Neuronal stem cell (in vitro differentiated cells): ENCODE results near the gene GPR150.

Source experiments
- DNase-seq: peaks from one replicate; pipeline ENCODE4 v3.0.0-alpha.2; 2013; ENCODE audit warnings: low spot score
- H2AFZ ChIP-seq: one replicate; pipeline ENCODE4 v1.6.1; 2013; ENCODE audit warnings: mild to moderate bottlenecking, low read length, inconsistent platforms
- H2AK5ac ChIP-seq: 2 replicates; pipeline ENCODE4 v1.6.1; 2013; ENCODE audit warnings: low read depth, mild to moderate bottlenecking, inconsistent platforms, low read length, moderate library complexity, mixed read lengths
- H2BK120ac ChIP-seq: 2 replicates; pipeline ENCODE4 v1.6.1; 2013; ENCODE audit warnings: low read depth, mild to moderate bottlenecking, inconsistent platforms, low read length, moderate library complexity, mixed read lengths
- H2BK12ac ChIP-seq: one replicate; pipeline ENCODE4 v1.6.1; 2013; ENCODE audit warnings: low read length, inconsistent platforms
- H2BK15ac ChIP-seq: 2 replicates; pipeline ENCODE4 v1.6.1; 2013; ENCODE audit warnings: mild to moderate bottlenecking, low read length, inconsistent platforms, mixed read lengths
- H2BK5ac ChIP-seq: one replicate; pipeline ENCODE4 v1.6.1; 2013; ENCODE audit warnings: inconsistent platforms, mild to moderate bottlenecking, low read length, moderate library complexity
- H3K14ac ChIP-seq: one replicate; pipeline ENCODE4 v1.6.1; 2013; ENCODE audit warnings: low read length, inconsistent platforms
- H3K18ac ChIP-seq: 2 replicates; pipeline ENCODE4 v1.6.1; 2013; ENCODE audit warnings: low read length, inconsistent platforms
- H3K23ac ChIP-seq: 2 replicates; pipeline ENCODE4 v1.6.1; 2013; ENCODE audit warnings: low read depth, mild to moderate bottlenecking, mixed read lengths, low read length, inconsistent platforms; ENCODE audit not compliant: poor library complexity
- H3K27ac ChIP-seq: replicated peaks from 3 replicates; pipeline ENCODE4 v1.5.1; 2013; ENCODE audit warnings: low read length, inconsistent platforms
- H3K27me3 ChIP-seq, 3 experiments: 2 replicates each; pipeline ENCODE4 v1.6.1; 2013; ENCODE audit warnings: low read length in 3 of 3, mild to moderate bottlenecking in 2 of 3, inconsistent platforms in 1 of 3, low read depth in 1 of 3, mixed read lengths in 1 of 3, moderate library complexity in 1 of 3; ENCODE audit not compliant: control insufficient read depth in 3 of 3, insufficient read depth in 3 of 3
- H3K36me3 ChIP-seq, 2 donors: replicated peaks in 1 of 2; 2 replicates each; pipeline ENCODE4 v1.6.1; 2013; ENCODE audit warnings: low read length in 2 of 2; ENCODE audit not compliant: control insufficient read depth in 2 of 2, insufficient read depth in 2 of 2
- H3K4ac ChIP-seq: 2 replicates; pipeline ENCODE4 v1.6.1; 2013; ENCODE audit warnings: inconsistent platforms, mild to moderate bottlenecking, low read length, moderate library complexity
- H3K4me1 ChIP-seq, 2 donors: 1 replicate in 1 of 2; 2 replicates in 1 of 2; pipeline ENCODE4 v1.6.1; 2013; ENCODE audit warnings: low read length in 2 of 2, low read depth in 1 of 2; ENCODE audit not compliant: control insufficient read depth in 2 of 2, insufficient read depth in 1 of 2
- H3K4me2 ChIP-seq: one replicate; pipeline ENCODE4 v1.6.1; 2013; ENCODE audit warnings: mild to moderate bottlenecking, low read length, inconsistent platforms; ENCODE audit not compliant: insufficient read depth, poor library complexity, severe bottlenecking
- H3K4me3 ChIP-seq, 2 donors: 2 replicates each; pipeline ENCODE4 v1.5.1; 2013; ENCODE audit warnings: low read length in 2 of 2, mild to moderate bottlenecking in 2 of 2, inconsistent platforms in 1 of 2, moderate library complexity in 1 of 2
- H3K79me1 ChIP-seq: one replicate; pipeline ENCODE4 v1.6.1; 2013; ENCODE audit warnings: low read depth, mild to moderate bottlenecking, inconsistent platforms, low read length, moderate library complexity
- H3K9ac ChIP-seq: one replicate; pipeline ENCODE4 v1.6.1; 2013; ENCODE audit warnings: mild to moderate bottlenecking, low read depth, low read length, inconsistent platforms; ENCODE audit not compliant: poor library complexity
- H3K9me3 ChIP-seq, 2 donors: replicated peaks in 1 of 2; 2 replicates each; pipeline versions ENCODE3 to v1.6.1; 2013; ENCODE audit warnings: low read length in 2 of 2, mild to moderate bottlenecking in 2 of 2, inconsistent platforms in 1 of 2, low read depth in 1 of 2, mixed read lengths in 1 of 2, moderate library complexity in 1 of 2; ENCODE audit not compliant: control insufficient read depth in 2 of 2, insufficient read depth in 1 of 2
- H4K8ac ChIP-seq: one replicate; pipeline ENCODE4 v1.6.1; 2013; ENCODE audit warnings: low read depth, mild to moderate bottlenecking, inconsistent platforms, low read length, moderate library complexity
- H4K91ac ChIP-seq: one replicate; pipeline ENCODE4 v1.6.1; 2013; ENCODE audit warnings: low read length, low read depth, mild to moderate bottlenecking, inconsistent platforms; ENCODE audit not compliant: poor library complexity
- WGBS, 2 donors: extraction: QIAGEN DNeasy Blood & Tissue Kit; methylation state at CpG; one replicate each; pipeline ENCODE4 v1.1.7; 2013; ENCODE audit warnings: missing lambda C conversion rate in 2 of 2, mixed read lengths in 1 of 2; ENCODE audit not compliant: insufficient read length in 2 of 2, insufficient replicate concordance in 1 of 2; ENCODE audit errors: extremely low coverage in 2 of 2; 5-methylcytosine and 5-hydroxymethylcytosine counted together

Gene GPR150

GRCh38 chr5:95590880-95591279 lies 29.0 kb upstream of the GPR150 start:
- no CpG with 5 or more reads among the region's 1 CpG for WGBS, 2 donors

GRCh38 chr5:95591490-95591901 lies 28.4 kb upstream of the GPR150 start:
- H4K91ac ChIP-seq = no peak overlapping the region
- H4K8ac ChIP-seq = no peak overlapping the region
- no peak overlapping the region for H3K4ac ChIP-seq
- peaks cover 0 to 2% of the 10 kb centered on the region in 2 donors for H3K4me1 ChIP-seq
- no peak for DNase-seq
- no peak overlapping the region for H2AFZ ChIP-seq
- no peak overlapping the region for H2BK15ac ChIP-seq
- H2AK5ac ChIP-seq = no peak overlapping the region
- H3K27ac ChIP-seq = no peak overlapping the region
- H3K27me3 ChIP-seq = no peaks in the 10 kb centered on the region
- no peak overlapping the region for H3K9ac ChIP-seq
- H3K23ac ChIP-seq = no peak overlapping the region
- H2BK120ac ChIP-seq = no peak overlapping the region
- H3K4me2 ChIP-seq = no peak overlapping the region
- no peak overlapping the region for H3K14ac ChIP-seq
- no peak overlapping the region for H2BK5ac ChIP-seq
- no peaks in the 10 kb centered on the region for H3K36me3 ChIP-seq
- no peaks in the 10 kb centered on the region for H3K79me1 ChIP-seq
- H3K9me3 ChIP-seq = no peaks in the 10 kb centered on the region
- no CpG with 5 or more reads among the region's 5 CpGs for WGBS, 2 donors
- no peak overlapping the region for H3K4me3 ChIP-seq
- no peak overlapping the region for H2BK12ac ChIP-seq
- no peak overlapping the region for H3K18ac ChIP-seq

More at GRCh38 chr5:95590880-95591279, 29.0 kb upstream of the GPR150 start:
- Histone ChIP-seq H3K4me2 (no peak overlapping the region), H3K4ac (no peak overlapping the region), H3K23ac (no peak overlapping the region), H2AFZ (no peak overlapping the region), H2BK15ac (no peak overlapping the region), H3K18ac (no peak overlapping the region), H3K27me3 (no peaks in the 10 kb centered on the region), H3K27ac (no peak overlapping the region), H3K9ac (no peak overlapping the region), H3K79me1 (no peaks in the 10 kb centered on the region), H3K14ac (no peak overlapping the region), H3K4me3 (no peak overlapping the region), H4K8ac (no peak overlapping the region), H3K9me3 (no peaks in the 10 kb centered on the region), H4K91ac (no peak overlapping the region), H3K36me3 (no peaks in the 10 kb centered on the region), H3K4me1 (peaks cover 0 to 2% of the 10 kb centered on the region in 2 donors), H2AK5ac (no peak overlapping the region), H2BK12ac (no peak overlapping the region), H2BK120ac (no peak overlapping the region), H2BK5ac (no peak overlapping the region)
- DNase-seq = no peak

- no peaks in the 10 kb centered on the region for H3K36me3 ChIP-seq
- no peak overlapping the region for H3K9ac ChIP-seq
- DNase-seq = no peak
- no peaks in the 10 kb centered on the region for H3K79me1 ChIP-seq
- no peak overlapping the region for H3K18ac ChIP-seq
- no peak overlapping the region for H3K23ac ChIP-seq
- H3K4ac ChIP-seq = no peak overlapping the region
- H2AK5ac ChIP-seq = no peak overlapping the region
- H3K4me2 ChIP-seq = no peak overlapping the region
- no peak overlapping the region for H4K8ac ChIP-seq
- no peaks in the 10 kb centered on the region for H3K27me3 ChIP-seq
- H2BK12ac ChIP-seq = no peak overlapping the region
- H3K9me3 ChIP-seq = no peaks in the 10 kb centered on the region
- no peaks in the 10 kb centered on the region for H3K4me1 ChIP-seq
- no peak overlapping the region for H3K14ac ChIP-seq
- no peak overlapping the region for H4K91ac ChIP-seq
- no peak overlapping the region for H2BK120ac ChIP-seq
- no peak overlapping the region for H2BK15ac ChIP-seq
- H2BK5ac ChIP-seq = no peak overlapping the region
- no CpG with 5 or more reads among the region's 3 CpGs for WGBS, 2 donors
- no peak overlapping the region for H3K27ac ChIP-seq
- no peak overlapping the region for H3K4me3 ChIP-seq
- H2AFZ ChIP-seq = no peak overlapping the region
Measured at GRCh38 chr5:95595289-95595931, 24.5 kb upstream of the GPR150 start.

- no peak overlapping the region for H2BK12ac ChIP-seq
- H3K36me3 ChIP-seq = peaks cover 0 to 4% of the 10 kb centered on the region in 2 donors
- H3K4me3 ChIP-seq = no peak overlapping the region
- no peak overlapping the region for H3K23ac ChIP-seq
- no peak overlapping the region for H2AK5ac ChIP-seq
- H3K27me3 ChIP-seq = no peaks in the 10 kb centered on the region
- H2AFZ ChIP-seq = no peak overlapping the region
- H3K14ac ChIP-seq = no peak overlapping the region
- H2BK120ac ChIP-seq = no peak overlapping the region
- H3K9me3 ChIP-seq = no peaks in the 10 kb centered on the region
- H3K27ac ChIP-seq = no peak overlapping the region
- no peaks in the 10 kb centered on the region for H3K79me1 ChIP-seq
- no peak overlapping the region for H2BK5ac ChIP-seq
- no peaks in the 10 kb centered on the region for H3K4me1 ChIP-seq
- no peak overlapping the region for H4K91ac ChIP-seq
- no CpG with 5 or more reads among the region's 1 CpG for WGBS, 2 donors
- H4K8ac ChIP-seq = no peak overlapping the region
- no peak overlapping the region for H3K18ac ChIP-seq
- no peak overlapping the region for H2BK15ac ChIP-seq
- no peak overlapping the region for H3K4me2 ChIP-seq
- no peak for DNase-seq
- no peak overlapping the region for H3K9ac ChIP-seq
- H3K4ac ChIP-seq = no peak overlapping the region
Measured at GRCh38 chr5:95599252-95599651, 20.6 kb upstream of the GPR150 start.
